H1 (cell line): Measurements from ENCODE around the gene HGD. TPM values are rescaled to one million over a fixed set of nuclear protein-coding genes. Genes with fewer than 3 reads are reported as not detected.

ENCODE experiments used
- CTCF ChIA-PET: fragments of 300-600 bp; sonication (Branson Sonifier 250); formaldehyde crosslinking; loops from one replicate; lab custom pipeline; 2021; ENCODE audit not compliant: partially characterized antibody; lab: Charles Lee
- POLR2A ChIA-PET: fragments of 300-600 bp; sonication (Branson Sonifier 250); formaldehyde crosslinking; loops from one replicate; lab custom pipeline; 2021; ENCODE audit warnings: inconsistent platforms; ENCODE audit not compliant: partially characterized antibody; lab: Charles Lee
- DNase-seq, 2 experiments: peaks; one replicate each; pipeline versions ENCODE4 v3.0.0 to v3.0.0-alpha.2; 2010 to 2022; ENCODE audit warnings: low spot score in 2 of 2, low read depth in 1 of 2, mixed read lengths in 1 of 2
- FAIRE-seq: peaks from 2 replicates; lab custom pipeline; 2011; peaks lifted over from hg19 to GRCh38; lab: Jason Lieb, UNC
- H2AFZ ChIP-seq: 2 replicates; pipeline ENCODE4 v1.8.1; 2012; ENCODE audit warnings: low read length, inconsistent platforms
- H2AK5ac ChIP-seq: 2 replicates; pipeline ENCODE4 v1.6.1; 2013; ENCODE audit warnings: low read depth, low read length
- H2BK120ac ChIP-seq: replicated peaks from 2 replicates; pipeline ENCODE3; 2013; ENCODE audit warnings: low read depth, low read length, inconsistent platforms
- H2BK12ac ChIP-seq: 2 replicates; pipeline ENCODE4 v1.6.1; 2013; ENCODE audit warnings: low read depth, low read length
- H2BK15ac ChIP-seq: 2 replicates; pipeline ENCODE4 v1.6.1; 2013; ENCODE audit warnings: low read length
- H2BK20ac ChIP-seq: 2 replicates; pipeline ENCODE4 v1.6.1; 2013; ENCODE audit warnings: low read length
- H2BK5ac ChIP-seq: 2 replicates; pipeline ENCODE4 v1.6.1; 2013; ENCODE audit warnings: low read depth, low read length
- H3K14ac ChIP-seq: 2 replicates; pipeline ENCODE4 v1.6.1; 2013; ENCODE audit warnings: inconsistent platforms; ENCODE audit not compliant: insufficient read length
- H3K18ac ChIP-seq: 2 replicates; pipeline ENCODE4 v1.6.1; 2013; ENCODE audit warnings: low read length; ENCODE audit errors: extremely low read depth
- H3K23ac ChIP-seq: 2 replicates; pipeline ENCODE4 v1.6.1; 2013; ENCODE audit warnings: inconsistent platforms; ENCODE audit not compliant: insufficient read length
- H3K23me2 ChIP-seq: 2 replicates; pipeline ENCODE4 v1.6.1; 2013; ENCODE audit warnings: low read depth, low read length
- H3K27ac ChIP-seq: 2 replicates; pipeline ENCODE4 v1.6.1; 2011; ENCODE audit warnings: low read depth, low read length, inconsistent platforms
- H3K27me3 ChIP-seq, 4 experiments: replicated peaks in 1 of 4; 1 replicate in 1 of 4; 2 replicates in 3 of 4; pipeline versions ENCODE4 v1.6.1 to v1.8.1; 2011 to 2013; ENCODE audit warnings: low read length in 3 of 4, mild to moderate bottlenecking in 3 of 4, inconsistent platforms in 2 of 4, mixed read lengths in 2 of 4, moderate library complexity in 1 of 4; ENCODE audit not compliant: control insufficient read depth in 3 of 4, insufficient read depth in 3 of 4; ENCODE audit errors: extremely low read depth in 1 of 4
- H3K36me3 ChIP-seq, 4 experiments: 2 replicates each; pipeline versions ENCODE4 v1.6.1 to v1.8.1; 2011 to 2013; ENCODE audit warnings: mild to moderate bottlenecking in 4 of 4, low read length in 3 of 4, moderate library complexity in 2 of 4, control low read depth in 1 of 4, inconsistent platforms in 1 of 4; ENCODE audit not compliant: insufficient read depth in 4 of 4, control insufficient read depth in 2 of 4
- H3K4ac ChIP-seq: replicated peaks from 2 replicates; pipeline ENCODE3; 2013; ENCODE audit warnings: low read length, low read depth, mixed read lengths, inconsistent platforms; ENCODE audit not compliant: insufficient read length
- H3K4me1 ChIP-seq, 4 experiments: replicated peaks in 1 of 4; 1 replicate in 1 of 4; 2 replicates in 3 of 4; pipeline versions ENCODE4 v1.6.1 to v1.8.1; 2011 to 2013; ENCODE audit warnings: low read length in 3 of 4, inconsistent platforms in 2 of 4, mixed read lengths in 1 of 4; ENCODE audit not compliant: insufficient read depth in 4 of 4, control insufficient read depth in 3 of 4
- H3K4me2 ChIP-seq, 2 experiments: 2 replicates each; pipeline versions ENCODE4 v1.6.1 to v1.8.1; 2011 to 2013; ENCODE audit warnings: low read depth in 2 of 2, low read length in 2 of 2, control low read depth in 1 of 2, inconsistent platforms in 1 of 2, mild to moderate bottlenecking in 1 of 2; ENCODE audit not compliant: insufficient read depth in 1 of 2
- H3K4me3 ChIP-seq, 4 experiments: fragments of 200-600, 300-600 bp in 1 of 4; sonication (generic), shearing (Covaris generic), sonication (Bioruptor Twin) in 1 of 4; 2 replicates each; pipeline versions ENCODE4 v1.5.1 to v1.8.1; 2011 to 2016; ENCODE audit warnings: low read length in 4 of 4, low read depth in 3 of 4, control low read depth in 2 of 4, inconsistent platforms in 2 of 4, mild to moderate bottlenecking in 2 of 4, mixed read lengths in 1 of 4, moderate library complexity in 1 of 4; ENCODE audit not compliant: insufficient read depth in 2 of 4; ENCODE audit errors: extremely low read depth in 1 of 4
- H3K56ac ChIP-seq: replicated peaks from 2 replicates; pipeline ENCODE3; 2013; ENCODE audit warnings: low read depth, mild to moderate bottlenecking, mixed read lengths, low read length, inconsistent platforms; ENCODE audit not compliant: insufficient read length
- H3K79me1 ChIP-seq: 2 replicates; pipeline ENCODE4 v1.6.1; 2013; ENCODE audit warnings: low read depth, low read length, control low read depth
- H3K79me2 ChIP-seq, 2 experiments: 2 replicates each; pipeline versions ENCODE4 v1.6.1 to v1.8.1; 2012 to 2013; ENCODE audit warnings: low read length in 2 of 2, mild to moderate bottlenecking in 2 of 2, inconsistent platforms in 1 of 2; ENCODE audit not compliant: insufficient read depth in 2 of 2, control insufficient read depth in 1 of 2
- H3K9ac ChIP-seq, 4 experiments: replicated peaks in 1 of 4; 1 replicate in 1 of 4; 2 replicates in 3 of 4; pipeline versions ENCODE4 v1.6.1 to v1.8.1; 2011 to 2013; ENCODE audit warnings: low read depth in 3 of 4, low read length in 3 of 4, control low read depth in 2 of 4, mild to moderate bottlenecking in 2 of 4, moderate library complexity in 2 of 4, inconsistent platforms in 1 of 4; ENCODE audit errors: extremely low read depth in 1 of 4
- H3K9me3 ChIP-seq, 2 experiments: 2 replicates each; pipeline versions ENCODE4 v1.6.1 to v1.8.1; 2012 to 2013; ENCODE audit warnings: mild to moderate bottlenecking in 2 of 2, moderate library complexity in 2 of 2, control low read depth in 1 of 2, inconsistent platforms in 1 of 2, low read depth in 1 of 2, low read length in 1 of 2, mixed read lengths in 1 of 2; ENCODE audit not compliant: insufficient read depth in 2 of 2
- H4K20me1 ChIP-seq, 2 experiments: replicated peaks in 1 of 2; 2 replicates each; pipeline versions ENCODE3 to v1.8.1; 2011 to 2013; ENCODE audit warnings: inconsistent platforms in 2 of 2, low read length in 2 of 2, mild to moderate bottlenecking in 1 of 2; ENCODE audit not compliant: insufficient read depth in 2 of 2, control insufficient read depth in 1 of 2
- H4K5ac ChIP-seq: 2 replicates; pipeline ENCODE4 v1.6.1; 2013; ENCODE audit warnings: low read length, low read depth, mixed read lengths, inconsistent platforms; ENCODE audit not compliant: insufficient read length
- H4K8ac ChIP-seq: 2 replicates; pipeline ENCODE4 v1.8.0; 2013; ENCODE audit warnings: mild to moderate bottlenecking, moderate library complexity, low read length, inconsistent platforms; ENCODE audit not compliant: insufficient read depth; ENCODE audit errors: extremely low read depth
- H4K91ac ChIP-seq: replicated peaks from 2 replicates; pipeline ENCODE3; 2013; ENCODE audit warnings: low read length, mixed read lengths, inconsistent platforms; ENCODE audit not compliant: insufficient read length
- KDM5A ChIP-seq: fragments of 200-600 bp; IDR thresholded peaks from 2 replicates; pipeline ENCODE4 v1.7.1; 2012; ENCODE audit warnings: mild to moderate bottlenecking, low read length, inconsistent platforms, mixed read lengths
- NANOG ChIP-seq: IDR thresholded peaks from 2 replicates; pipeline ENCODE4 v1.6.1; 2011; ENCODE audit warnings: low read length, low read depth, mild to moderate bottlenecking, inconsistent platforms; ENCODE audit not compliant: insufficient read depth, poor library complexity, severe bottlenecking
- POLR2A ChIP-seq, 2 experiments: IDR thresholded peaks; 1 replicate in 1 of 2; 2 replicates in 1 of 2; pipeline ENCODE4 v1.6.1; 2011; ENCODE audit warnings: low read depth in 2 of 2, low read length in 2 of 2, mild to moderate bottlenecking in 2 of 2; ENCODE audit errors: control extremely low read depth in 1 of 2
- SAP30 ChIP-seq: fragments of 300-600 bp; sonication (generic); IDR thresholded peaks from 2 replicates; pipeline ENCODE4 v1.7.1; 2012; ENCODE audit warnings: low read length, moderate library complexity, mild to moderate bottlenecking, inconsistent platforms; ENCODE audit not compliant: insufficient read depth, insufficient replicate concordance
- SIN3A ChIP-seq, 2 experiments: IDR thresholded peaks in 1 of 2; conservative IDR thresholded peaks in 1 of 2; 2 replicates each; pipeline ENCODE4 v1.6.1; 2011 to 2012; ENCODE audit warnings: low read length in 2 of 2, improper control_type of control experiment in 1 of 2, low read depth in 1 of 2, mild to moderate bottlenecking in 1 of 2
- WGBS, 2 experiments: shearing (Covaris generic) in 1 of 2; methylation state at CpG; one replicate each; pipeline versions ENCODE4 v1.1.6 to v1.1.7; 2013 to 2015; ENCODE audit warnings: low lambda C conversion rate in 2 of 2, mixed read lengths in 2 of 2, inconsistent platforms in 1 of 2, low coverage in 1 of 2, missing lambda C conversion rate in 1 of 2; ENCODE audit not compliant: insufficient replicate concordance in 2 of 2, insufficient coverage in 1 of 2, insufficient read length in 1 of 2; ENCODE audit errors: extremely low coverage in 1 of 2, missing lambda C conversion rate in 1 of 2; 5-methylcytosine and 5-hydroxymethylcytosine counted together
- polyA plus RNA-seq, 7 experiments: library from polyadenylated mRNA; depleted of rRNA in 3 of 7; stranded (reverse) in 5 of 7; unstranded in 2 of 7; fragments of >200 nt in 5 of 7; fragments of 200-250 nt in 2 of 7; gene quantifications; 1 replicate in 5 of 7; 2 replicates in 1 of 7; 4 replicates in 1 of 7; pipeline versions ENCODE4 v1.2.1 to v1.2.3, GENCODE V29; 2011 to 2013; ENCODE audit warnings: missing spikeins in 2 of 7, mixed read lengths in 2 of 7
- total RNA-seq: library from RNA; stranded (reverse); fragmentation: NEBNext Ultra II Directional; extraction: Animal tissue kit (Norgen Biotek cat#: 25700); gene quantifications from 2 replicates; pipeline ENCODE4 v1.2.1, GENCODE V29; 2021
- TF ChIP-seq, protein P1 (sequence below): IDR thresholded peaks from 2 replicates; pipeline ENCODE4 v1.6.1; 2011; ENCODE audit warnings: low read depth, mild to moderate bottlenecking, low read length; ENCODE audit not compliant: insufficient read depth
- TF ChIP-seq, protein P2 (sequence below): IDR thresholded peaks from 2 replicates; pipeline ENCODE4 v1.6.1; 2012; ENCODE audit warnings: inconsistent platforms

The HGD gene
- total and polyA plus RNA-seq, 2 of the 8 experiments (the other 6 are each of a cell fraction or from before 2014, with no cell fraction given) = 0.11 TPM; not detected in 1

DNA sequence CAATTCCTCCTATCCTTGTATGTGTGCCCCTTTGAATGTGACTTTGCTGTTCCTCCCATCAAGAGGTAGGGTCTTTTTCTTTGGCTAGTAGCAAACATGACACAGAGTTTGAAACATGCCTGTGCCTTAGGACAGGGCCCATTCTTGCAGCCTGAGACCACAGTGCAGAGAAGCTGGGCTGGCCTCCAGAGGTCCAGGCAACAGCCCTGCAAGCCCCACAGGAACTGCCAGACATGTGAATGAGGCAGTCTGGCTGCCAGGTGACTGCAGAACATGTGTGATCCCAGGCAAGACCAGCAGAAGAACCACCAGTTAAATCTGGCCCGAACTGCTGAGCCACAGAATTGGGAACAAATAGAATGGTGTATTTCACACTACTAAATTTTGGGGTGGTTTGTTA lies 1.2 kb upstream of the HGD start:
- Histone ChIP-seq H3K36me3 (no peaks in the 10 kb centered on the region; a peak in 1 of 8 replicates), H2BK20ac (peak overlapping the region; percentile 8; the same call in 1 of the 2 replicates), H3K79me1 (no peaks in the 10 kb centered on the region), H4K8ac (no peak overlapping the region), H3K4ac (peak overlapping the region; percentile 0), H3K18ac (no peak overlapping the region), H3K27ac (no peak overlapping the region), H2AFZ (no peak overlapping the region), H3K23ac (no peak overlapping the region), H3K56ac (no peak overlapping the region), H2BK12ac (no peak overlapping the region), H3K79me2 (no peaks in the 10 kb centered on the region), H3K4me1 (peaks cover 0 to 18% (median 1%) of the 10 kb centered on the region in 4 experiments; a peak in 5 of 7 replicates), H3K14ac (no peak overlapping the region), H4K5ac (no peak overlapping the region), H2AK5ac (no peak overlapping the region), H3K23me2 (no peaks in the 10 kb centered on the region), H4K91ac (no peak overlapping the region), H3K9me3 (no peaks in the 10 kb centered on the region), H3K9ac (no peak overlapping the region), H4K20me1 (no peaks in the 10 kb centered on the region), H3K27me3 (no peaks in the 10 kb centered on the region), H2BK5ac (0 out of 2 replicates have a peak overlapping the region, but pooled peaks have one; percentile 60), H2BK15ac (no peak overlapping the region), H3K4me2 (no peak overlapping the region), H3K4me3 (no peak overlapping the region), H2BK120ac (no peak overlapping the region)
- ChIA-PET POLR2A (interaction anchor here (0.8 to 1.5 kb wide), 2 partner anchors 10 to 23 kb away, joined by 3 to 5 read pairs; no protein-coding TSS in a partner anchor), CTCF (interaction anchor here (1.1 to 1.8 kb wide), 2 partner anchors 110 to 115 kb away, joined by 4 read pairs; no protein-coding TSS in a partner anchor)
- no peak for DNase-seq
- FAIRE-seq = no peak
- 83% methylated on average over 1 of the region's 1 CpG; no CpG with 5 or more reads in 1 of the 2 experiments for WGBS, 2 experiments
- TF ChIP-seq, protein P1, sequence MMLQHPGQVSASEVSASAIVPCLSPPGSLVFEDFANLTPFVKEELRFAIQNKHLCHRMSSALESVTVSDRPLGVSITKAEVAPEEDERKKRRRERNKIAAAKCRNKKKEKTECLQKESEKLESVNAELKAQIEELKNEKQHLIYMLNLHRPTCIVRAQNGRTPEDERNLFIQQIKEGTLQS = no peak
- TF ChIP-seq NANOG (no peak), SAP30 (no peak), POLR2A (IDR thresholded peaks at IDR 0.05; ENCODE audit: control extremely low read depth in 1 of 2, low read depth in 2 of 2, low read length in 2 of 2) (no peak), KDM5A (no peak), SIN3A (conservative IDR thresholded peaks at IDR 0.05 in 1 of 2, IDR thresholded peaks at IDR 0.05 in 1 of 2; ENCODE audit: low read depth in 1 of 2, low read length in 2 of 2) (no peak)
- TF ChIP-seq, protein P2, sequence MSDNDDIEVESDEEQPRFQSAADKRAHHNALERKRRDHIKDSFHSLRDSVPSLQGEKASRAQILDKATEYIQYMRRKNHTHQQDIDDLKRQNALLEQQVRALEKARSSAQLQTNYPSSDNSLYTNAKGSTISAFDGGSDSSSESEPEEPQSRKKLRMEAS = no peak
